GM12878 (cell line): Measurements from ENCODE around the gene MGAT5. TPM values are rescaled to one million over a fixed set of nuclear protein-coding genes. Genes with fewer than 3 reads are reported as not detected.

Source experiments
- GABPA ChIP-seq: IDR thresholded peaks from 2 replicates; pipeline ENCODE4 v1.6.1; 2014; ENCODE audit warnings: antibody characterized with exemption, low read depth, mild to moderate bottlenecking, inconsistent platforms
- MTA2 ChIP-seq: fragments of 450-650 bp; IDR thresholded peaks from 2 replicates; pipeline ENCODE4 v1.6.1; 2016; ENCODE audit warnings: low read depth, mild to moderate bottlenecking, moderate library complexity
- MYB ChIP-seq: fragments of 150-350 bp; IDR thresholded peaks from 2 replicates; pipeline ENCODE4 v1.6.1; 2014; ENCODE audit warnings: mild to moderate bottlenecking, low read depth, low read length, borderline replicate concordance
- NFYB ChIP-seq: IDR thresholded peaks from 2 replicates; pipeline ENCODE4 v1.6.1; 2011; ENCODE audit warnings: low read depth, mild to moderate bottlenecking, low read length, improper control_type of control experiment, moderate library complexity; ENCODE audit not compliant: insufficient read depth
- RUNX3 ChIP-seq: IDR thresholded peaks from 2 replicates; pipeline ENCODE4 v1.6.1; 2012; ENCODE audit warnings: low read length, inconsistent platforms
- SMAD1 ChIP-seq: fragments of 450-650 bp; IDR thresholded peaks from 2 replicates; pipeline ENCODE4 v1.6.1; 2018; ENCODE audit warnings: mild to moderate bottlenecking, low read depth; ENCODE audit not compliant: partially characterized antibody
- WRNIP1 ChIP-seq: IDR thresholded peaks from 2 replicates; pipeline ENCODE4 v1.6.1; 2011; ENCODE audit warnings: low read depth, low read length, improper control_type of control experiment, borderline replicate concordance
- polyA plus RNA-seq, 11 experiments: library from polyadenylated mRNA; depleted of rRNA in 4 of 11; unstranded in 6 of 11; stranded (reverse) in 5 of 11; fragments of >200 nt; fragmentation: Nextera tagmentation in 4 of 11; fragmentation: Illumina TruSeq in 1 of 11; extraction: Ambion mirVana in 4 of 11; extraction: Trizol in 1 of 11; gene quantifications; 1 replicate in 1 of 11; 2 replicates in 10 of 11; pipeline versions ENCODE4 v1.2.1 to v1.2.3, GENCODE V29; 2011 to 2016; ENCODE audit warnings: inconsistent platforms in 2 of 11, missing spikeins in 2 of 11, low read depth in 1 of 11
- total RNA-seq, 4 experiments: library from RNA; depleted of rRNA in 3 of 4; stranded (reverse); fragments of >200 nt in 3 of 4; fragmentation: Illumina TruSeq in 1 of 4; extraction: Trizol in 1 of 4; gene quantifications; 2 replicates each; pipeline versions ENCODE4 v1.2.1 to v1.2.3, GENCODE V29; 2013 to 2021
- TF ChIP-seq, protein P1 (sequence below): fragments of 450-650 bp; IDR thresholded peaks from 2 replicates; pipeline ENCODE4 v1.6.1; 2017; ENCODE audit warnings: antibody characterized with exemption, mild to moderate bottlenecking, moderate library complexity
- TF ChIP-seq, protein P2 (sequence below): fragments of 450-650 bp; IDR thresholded peaks from 2 replicates; pipeline ENCODE4 v1.6.1; 2017; ENCODE audit warnings: mild to moderate bottlenecking, low read depth, inconsistent platforms; ENCODE audit not compliant: poor library complexity, severe bottlenecking
- TF ChIP-seq, protein P3 (sequence below): IDR thresholded peaks from 2 replicates; pipeline ENCODE4 v1.6.1; 2011; ENCODE audit warnings: low read depth, low read length, improper control_type of control experiment, borderline replicate concordance
- TF ChIP-seq, protein P4 (sequence below): IDR thresholded peaks from 2 replicates; pipeline ENCODE4 v1.6.1; 2011; ENCODE audit warnings: borderline replicate concordance, low read depth, mild to moderate bottlenecking, moderate library complexity, low read length; ENCODE audit not compliant: insufficient read depth, poor library complexity, severe bottlenecking
- TF ChIP-seq, protein P5 (sequence below): IDR thresholded peaks from 2 replicates; pipeline ENCODE4 v1.6.1; 2012; ENCODE audit warnings: low read depth, low read length, improper control_type of control experiment
- TF ChIP-seq, protein P6 (sequence below): fragments of 450-650 bp; IDR thresholded peaks from 2 replicates; pipeline ENCODE4 v1.6.1; 2018; ENCODE audit warnings: borderline replicate concordance, mild to moderate bottlenecking; ENCODE audit not compliant: partially characterized antibody

Gene MGAT5
- total and polyA plus RNA-seq, 10 of the 15 experiments (the other 5 are each of a cell fraction or from before 2014, with no cell fraction given) = 4.9 to 104 (median 36.2) TPM

DNA sequence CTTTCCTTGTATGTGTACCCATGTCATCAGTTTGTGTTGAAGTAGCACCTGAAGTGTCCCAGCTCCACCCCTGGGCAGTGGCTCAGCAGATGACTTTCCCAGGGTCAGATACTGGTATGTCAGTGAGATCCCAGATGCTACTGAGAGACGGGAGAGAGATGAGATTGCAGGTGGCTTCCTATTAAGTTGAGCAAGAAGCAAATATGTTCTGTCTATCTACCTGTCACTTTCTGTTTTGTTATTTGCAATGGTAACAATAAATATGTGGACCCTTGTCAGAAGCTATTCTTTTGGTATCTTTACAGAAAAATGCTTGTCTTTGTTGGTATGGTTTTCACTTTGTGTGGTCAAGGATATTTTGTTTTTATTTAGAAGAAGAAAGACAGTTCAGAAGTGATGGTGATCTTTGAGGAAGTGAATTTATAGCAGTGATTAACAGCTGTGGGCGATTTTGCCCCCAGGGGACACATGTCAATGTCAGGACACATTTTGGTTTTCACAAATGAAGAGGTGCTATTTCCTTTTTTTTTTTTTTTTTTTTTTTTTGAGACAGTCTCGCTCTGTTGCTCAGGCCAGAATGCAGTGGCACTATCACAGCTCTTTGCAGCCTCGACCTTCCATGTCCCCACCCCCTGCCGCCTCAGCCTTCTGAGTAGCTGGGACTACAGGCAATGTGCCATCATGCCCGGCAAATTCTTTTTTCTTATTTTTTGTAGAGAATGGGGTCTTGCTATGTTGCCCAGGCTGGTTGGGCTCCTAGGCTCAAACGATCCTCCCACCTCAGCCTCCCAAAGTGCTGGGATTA, 21.4 kb downstream of the MGAT5 start (continued):
- TF ChIP-seq, protein P1, sequence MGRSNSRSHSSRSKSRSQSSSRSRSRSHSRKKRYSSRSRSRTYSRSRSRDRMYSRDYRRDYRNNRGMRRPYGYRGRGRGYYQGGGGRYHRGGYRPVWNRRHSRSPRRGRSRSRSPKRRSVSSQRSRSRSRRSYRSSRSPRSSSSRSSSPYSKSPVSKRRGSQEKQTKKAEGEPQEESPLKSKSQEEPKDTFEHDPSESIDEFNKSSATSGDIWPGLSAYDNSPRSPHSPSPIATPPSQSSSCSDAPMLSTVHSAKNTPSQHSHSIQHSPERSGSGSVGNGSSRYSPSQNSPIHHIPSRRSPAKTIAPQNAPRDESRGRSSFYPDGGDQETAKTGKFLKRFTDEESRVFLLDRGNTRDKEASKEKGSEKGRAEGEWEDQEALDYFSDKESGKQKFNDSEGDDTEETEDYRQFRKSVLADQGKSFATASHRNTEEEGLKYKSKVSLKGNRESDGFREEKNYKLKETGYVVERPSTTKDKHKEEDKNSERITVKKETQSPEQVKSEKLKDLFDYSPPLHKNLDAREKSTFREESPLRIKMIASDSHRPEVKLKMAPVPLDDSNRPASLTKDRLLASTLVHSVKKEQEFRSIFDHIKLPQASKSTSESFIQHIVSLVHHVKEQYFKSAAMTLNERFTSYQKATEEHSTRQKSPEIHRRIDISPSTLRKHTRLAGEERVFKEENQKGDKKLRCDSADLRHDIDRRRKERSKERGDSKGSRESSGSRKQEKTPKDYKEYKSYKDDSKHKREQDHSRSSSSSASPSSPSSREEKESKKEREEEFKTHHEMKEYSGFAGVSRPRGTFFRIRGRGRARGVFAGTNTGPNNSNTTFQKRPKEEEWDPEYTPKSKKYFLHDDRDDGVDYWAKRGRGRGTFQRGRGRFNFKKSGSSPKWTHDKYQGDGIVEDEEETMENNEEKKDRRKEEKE = no peak
- TF ChIP-seq GABPA (peak; percentile 56; the same call in 1 of the 2 replicates), NFYB (no peak), SMAD1 (peak; percentile 44), WRNIP1 (no peak), RUNX3 (peak; percentile 93), MTA2 (peak; percentile 97), MYB (0 out of 2 replicates have a peak, but pooled peaks have one; percentile 50)
- TF ChIP-seq, protein P2, sequence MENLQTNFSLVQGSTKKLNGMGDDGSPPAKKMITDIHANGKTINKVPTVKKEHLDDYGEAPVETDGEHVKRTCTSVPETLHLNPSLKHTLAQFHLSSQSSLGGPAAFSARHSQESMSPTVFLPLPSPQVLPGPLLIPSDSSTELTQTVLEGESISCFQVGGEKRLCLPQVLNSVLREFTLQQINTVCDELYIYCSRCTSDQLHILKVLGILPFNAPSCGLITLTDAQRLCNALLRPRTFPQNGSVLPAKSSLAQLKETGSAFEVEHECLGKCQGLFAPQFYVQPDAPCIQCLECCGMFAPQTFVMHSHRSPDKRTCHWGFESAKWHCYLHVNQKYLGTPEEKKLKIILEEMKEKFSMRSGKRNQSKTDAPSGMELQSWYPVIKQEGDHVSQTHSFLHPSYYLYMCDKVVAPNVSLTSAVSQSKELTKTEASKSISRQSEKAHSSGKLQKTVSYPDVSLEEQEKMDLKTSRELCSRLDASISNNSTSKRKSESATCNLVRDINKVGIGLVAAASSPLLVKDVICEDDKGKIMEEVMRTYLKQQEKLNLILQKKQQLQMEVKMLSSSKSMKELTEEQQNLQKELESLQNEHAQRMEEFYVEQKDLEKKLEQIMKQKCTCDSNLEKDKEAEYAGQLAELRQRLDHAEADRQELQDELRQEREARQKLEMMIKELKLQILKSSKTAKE = peak; percentile 95
- TF ChIP-seq, protein P3, sequence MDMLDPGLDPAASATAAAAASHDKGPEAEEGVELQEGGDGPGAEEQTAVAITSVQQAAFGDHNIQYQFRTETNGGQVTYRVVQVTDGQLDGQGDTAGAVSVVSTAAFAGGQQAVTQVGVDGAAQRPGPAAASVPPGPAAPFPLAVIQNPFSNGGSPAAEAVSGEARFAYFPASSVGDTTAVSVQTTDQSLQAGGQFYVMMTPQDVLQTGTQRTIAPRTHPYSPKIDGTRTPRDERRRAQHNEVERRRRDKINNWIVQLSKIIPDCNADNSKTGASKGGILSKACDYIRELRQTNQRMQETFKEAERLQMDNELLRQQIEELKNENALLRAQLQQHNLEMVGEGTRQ = no peak
- TF ChIP-seq, protein P4, sequence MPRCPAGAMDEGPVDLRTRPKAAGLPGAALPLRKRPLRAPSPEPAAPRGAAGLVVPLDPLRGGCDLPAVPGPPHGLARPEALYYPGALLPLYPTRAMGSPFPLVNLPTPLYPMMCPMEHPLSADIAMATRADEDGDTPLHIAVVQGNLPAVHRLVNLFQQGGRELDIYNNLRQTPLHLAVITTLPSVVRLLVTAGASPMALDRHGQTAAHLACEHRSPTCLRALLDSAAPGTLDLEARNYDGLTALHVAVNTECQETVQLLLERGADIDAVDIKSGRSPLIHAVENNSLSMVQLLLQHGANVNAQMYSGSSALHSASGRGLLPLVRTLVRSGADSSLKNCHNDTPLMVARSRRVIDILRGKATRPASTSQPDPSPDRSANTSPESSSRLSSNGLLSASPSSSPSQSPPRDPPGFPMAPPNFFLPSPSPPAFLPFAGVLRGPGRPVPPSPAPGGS = peak; percentile 83
- TF ChIP-seq, protein P5, sequence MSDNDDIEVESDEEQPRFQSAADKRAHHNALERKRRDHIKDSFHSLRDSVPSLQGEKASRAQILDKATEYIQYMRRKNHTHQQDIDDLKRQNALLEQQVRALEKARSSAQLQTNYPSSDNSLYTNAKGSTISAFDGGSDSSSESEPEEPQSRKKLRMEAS = no peak
- TF ChIP-seq, protein P6, sequence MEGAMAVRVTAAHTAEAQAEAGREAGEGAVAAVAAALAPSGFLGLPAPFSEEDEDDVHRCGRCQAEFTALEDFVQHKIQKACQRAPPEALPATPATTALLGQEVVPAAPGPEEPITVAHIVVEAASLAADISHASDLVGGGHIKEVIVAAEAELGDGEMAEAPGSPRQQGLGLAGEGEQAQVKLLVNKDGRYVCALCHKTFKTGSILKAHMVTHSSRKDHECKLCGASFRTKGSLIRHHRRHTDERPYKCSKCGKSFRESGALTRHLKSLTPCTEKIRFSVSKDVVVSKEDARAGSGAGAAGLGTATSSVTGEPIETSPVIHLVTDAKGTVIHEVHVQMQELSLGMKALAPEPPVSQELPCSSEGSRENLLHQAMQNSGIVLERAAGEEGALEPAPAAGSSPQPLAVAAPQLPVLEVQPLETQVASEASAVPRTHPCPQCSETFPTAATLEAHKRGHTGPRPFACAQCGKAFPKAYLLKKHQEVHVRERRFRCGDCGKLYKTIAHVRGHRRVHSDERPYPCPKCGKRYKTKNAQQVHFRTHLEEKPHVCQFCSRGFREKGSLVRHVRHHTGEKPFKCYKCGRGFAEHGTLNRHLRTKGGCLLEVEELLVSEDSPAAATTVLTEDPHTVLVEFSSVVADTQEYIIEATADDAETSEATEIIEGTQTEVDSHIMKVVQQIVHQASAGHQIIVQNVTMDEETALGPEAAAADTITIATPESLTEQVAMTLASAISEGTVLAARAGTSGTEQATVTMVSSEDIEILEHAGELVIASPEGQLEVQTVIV = peak; percentile 45
